Right renal cortex interstitium (tissue), 3 donors: ENCODE data around the gene SOSTDC1. TPM values are rescaled to one million over a fixed set of nuclear protein-coding genes. Genes with fewer than 3 reads are reported as not detected.
"Not testable (repeated sequence)": the region's sequence is repeated elsewhere in the genome, so short reads cannot be mapped to it uniquely, and the experiment has no call there.

ENCODE experiments used
- DNase-seq, 3 donors: peaks; one replicate each; pipeline ENCODE4 v3.0.0-alpha.2; 2013; ENCODE audit warnings: low read depth in 3 of 3, low spot score in 2 of 3
- polyA plus RNA-seq, 3 donors: library from polyadenylated mRNA; unstranded; fragments of 120-200 nt; gene quantifications; one replicate each; pipeline ENCODE4 v1.2.1, GENCODE V29; 2013; ENCODE audit not compliant: insufficient read length in 3 of 3

Gene SOSTDC1
- polyA plus RNA-seq, 3 donors, result 52.8 to 60.6 (median 58.6) TPM

DNA sequence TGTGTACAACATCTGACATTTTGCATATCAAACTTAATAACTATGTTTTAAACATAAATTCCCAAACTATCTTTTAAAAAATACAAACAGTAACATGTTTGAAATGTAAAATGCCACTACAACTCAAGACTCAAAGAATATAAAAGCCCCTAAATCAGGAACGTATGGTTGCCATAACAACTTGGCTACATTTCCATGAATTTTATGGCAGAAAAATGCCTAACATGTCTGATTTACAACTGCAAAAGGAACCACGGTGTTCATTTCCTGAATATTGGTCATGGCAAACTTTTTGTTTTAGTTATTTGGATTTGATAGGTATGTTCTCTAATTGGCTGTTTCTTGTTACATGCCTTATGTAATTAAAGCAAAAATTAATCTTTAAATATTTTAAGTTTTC lies 2.0 kb downstream of the SOSTDC1 start:
- no peak for DNase-seq

DNA sequence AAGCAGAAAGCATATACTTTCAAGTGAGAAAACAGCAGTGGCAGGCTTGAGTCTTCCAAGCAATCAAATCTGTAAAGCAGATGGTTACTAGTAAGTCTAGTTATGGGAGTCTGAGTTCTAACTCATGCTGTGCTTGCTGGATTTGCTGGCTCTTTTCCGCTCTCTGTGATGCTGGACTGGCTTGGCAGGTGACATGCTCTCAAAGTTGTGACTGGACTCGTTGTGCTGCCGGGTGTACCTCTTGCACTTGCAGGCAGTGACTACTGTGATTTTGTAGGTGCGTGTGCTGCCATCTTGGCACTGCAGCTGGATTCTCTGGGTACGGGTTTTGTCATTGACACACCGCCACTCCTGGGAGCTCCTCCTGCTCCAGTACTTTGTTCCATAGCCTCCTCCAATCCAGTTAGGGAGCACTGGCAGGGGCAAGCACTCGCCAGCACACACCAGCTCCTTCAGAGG lies 3.1 kb downstream of the SOSTDC1 start:
- no peak for DNase-seq

DNA sequence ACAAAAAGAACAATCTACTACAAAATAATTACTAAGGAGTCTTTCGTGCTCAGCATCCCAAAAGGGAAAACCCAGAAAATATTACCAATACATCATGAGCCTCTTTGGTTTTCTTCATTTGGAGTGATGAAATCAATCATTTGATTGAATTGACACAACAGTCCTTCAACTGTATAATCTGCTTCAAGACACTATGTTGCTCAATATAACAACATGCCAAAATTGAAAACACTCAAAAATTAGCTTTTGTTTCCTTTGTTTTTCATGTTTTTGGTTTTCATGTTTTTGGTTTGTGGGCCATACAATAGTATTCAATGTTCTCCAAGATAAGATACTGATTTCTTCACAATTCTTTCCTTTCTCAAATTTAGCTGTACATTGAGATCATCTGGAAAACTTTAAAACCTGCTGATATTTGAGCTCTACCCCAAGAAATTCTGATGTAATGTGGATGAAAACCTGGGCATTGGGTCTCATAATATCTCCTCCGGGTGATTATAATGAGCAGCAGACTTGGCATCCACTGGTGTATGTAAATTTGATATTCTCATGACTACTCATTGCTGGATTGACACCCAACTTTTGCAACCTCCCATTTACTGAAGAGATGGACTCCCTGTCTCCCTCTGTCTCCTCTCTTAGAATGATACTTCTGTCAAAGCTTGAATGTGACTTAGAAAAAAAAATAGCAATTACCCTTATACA lies 4.6 kb downstream of the SOSTDC1 start:
- no peak for DNase-seq

DNA sequence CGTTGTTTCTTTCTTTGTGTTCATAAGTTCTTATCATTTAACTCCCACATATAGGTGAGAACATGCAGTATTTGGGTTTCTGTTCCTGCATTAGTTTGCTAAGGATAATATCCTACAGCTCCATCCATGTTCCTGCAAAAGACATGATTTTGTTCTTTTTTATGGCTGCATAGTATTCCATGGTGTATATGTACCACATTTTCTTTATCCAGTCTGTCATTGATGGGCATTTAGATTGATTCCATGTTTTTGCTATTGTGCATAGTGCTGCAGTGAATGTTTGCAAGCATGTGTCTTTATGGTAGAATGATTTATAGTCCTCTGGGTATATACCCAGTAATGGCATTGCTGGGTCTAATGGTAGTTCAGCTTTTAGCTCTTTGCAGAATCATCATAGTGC lies 9.2 kb downstream of the SOSTDC1 start:
- DNase-seq, result not testable (repeated sequence)

DNA sequence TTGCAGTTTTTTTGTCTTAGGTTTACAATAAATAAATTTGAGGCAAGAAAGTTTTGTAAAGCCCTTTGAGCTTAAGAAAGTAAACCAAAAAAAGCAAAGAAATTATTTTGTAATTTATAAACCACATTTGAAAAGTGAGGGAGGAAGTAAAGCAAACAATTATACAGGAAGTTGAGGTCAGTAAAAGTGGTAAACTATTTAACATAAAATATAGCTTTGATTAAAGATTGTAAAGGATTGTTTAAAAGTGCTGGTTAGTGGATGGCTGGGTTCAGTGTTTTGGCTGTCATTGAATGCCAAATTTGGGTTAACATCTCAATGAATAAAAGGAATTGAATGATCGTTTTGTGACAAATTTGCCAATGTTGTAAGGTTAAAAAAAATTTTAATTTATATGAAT lies 9.9 kb downstream of the SOSTDC1 start:
- DNase-seq, result no peak

DNA sequence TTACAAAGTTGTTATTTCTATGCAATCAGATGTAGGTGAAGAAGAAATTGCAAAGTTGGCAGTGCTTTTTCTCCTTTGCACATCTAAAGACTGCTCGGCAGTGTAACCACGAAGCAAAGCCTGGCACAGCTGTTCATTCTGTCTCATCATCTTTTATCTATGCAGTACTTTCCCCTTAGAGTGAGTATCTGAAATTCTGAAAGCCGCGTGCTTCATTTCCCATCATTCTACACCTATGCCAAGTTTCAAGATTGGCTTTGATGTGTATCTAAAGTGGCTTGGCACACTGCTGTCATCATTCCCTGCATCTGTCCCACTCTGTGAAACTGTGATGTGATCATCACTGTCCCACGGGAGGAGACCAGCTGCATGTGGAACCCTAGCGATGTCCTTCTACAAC lies 15.2 kb downstream of the SOSTDC1 start:
- DNase-seq, result no peak

DNA sequence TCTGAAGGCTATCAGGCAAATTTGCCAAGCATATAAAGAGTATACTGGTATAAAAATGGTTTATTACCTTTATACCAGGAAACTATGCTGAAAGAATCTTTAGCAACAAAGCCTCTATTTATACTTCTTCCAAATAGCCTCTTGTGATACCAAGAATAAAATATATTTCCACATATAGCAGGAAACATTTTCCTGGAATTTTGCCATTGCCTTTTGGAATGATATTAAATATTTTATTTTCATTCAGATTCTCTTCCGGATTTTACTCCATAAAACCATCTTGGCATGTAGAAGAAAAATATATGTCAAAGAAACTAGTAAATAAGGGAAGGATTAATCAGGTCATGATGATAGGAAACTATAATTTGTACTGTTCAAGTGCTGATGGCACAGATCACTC lies 17.7 kb downstream of the SOSTDC1 start:
- DNase-seq, result no peak

DNA sequence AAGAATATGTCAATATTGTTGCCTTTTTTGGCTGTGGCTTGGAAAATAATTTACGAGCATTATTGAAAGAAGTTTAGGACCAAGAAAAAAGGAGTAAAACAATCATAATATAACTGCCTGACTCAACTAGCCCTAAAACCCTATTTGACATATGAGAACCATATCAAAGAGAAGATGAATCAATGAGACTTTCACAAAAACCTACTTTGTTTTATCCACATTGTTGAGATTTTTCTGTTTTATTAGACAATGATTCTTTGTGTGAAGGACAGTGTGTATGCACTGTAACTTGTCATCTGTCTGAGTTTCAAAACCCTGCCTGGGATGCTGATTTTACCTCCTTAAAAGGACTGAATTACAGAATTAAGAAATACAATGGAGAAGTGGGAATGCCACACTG lies 19.0 kb downstream of the SOSTDC1 start:
- no peak for DNase-seq

DNA sequence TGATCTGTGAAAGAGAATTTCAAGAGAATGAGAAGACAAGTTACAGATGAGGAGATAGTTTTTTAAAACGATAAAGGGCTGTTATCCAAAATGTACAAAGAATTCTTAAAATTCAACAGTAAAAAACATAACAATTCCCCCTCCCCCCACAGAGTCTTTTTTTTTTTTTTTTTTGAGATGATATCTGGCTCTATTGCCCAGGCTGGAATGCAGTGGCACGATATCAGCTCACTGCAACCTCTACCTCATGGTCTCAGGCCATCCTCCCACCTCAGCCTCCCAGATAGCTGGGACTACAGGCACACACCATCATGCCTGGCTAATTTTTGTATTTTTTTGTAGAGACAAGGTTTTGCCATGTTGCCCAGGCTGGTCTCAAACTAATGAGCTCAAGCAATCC lies 21.7 kb downstream of the SOSTDC1 start:
- not testable (repeated sequence) for DNase-seq

DNA sequence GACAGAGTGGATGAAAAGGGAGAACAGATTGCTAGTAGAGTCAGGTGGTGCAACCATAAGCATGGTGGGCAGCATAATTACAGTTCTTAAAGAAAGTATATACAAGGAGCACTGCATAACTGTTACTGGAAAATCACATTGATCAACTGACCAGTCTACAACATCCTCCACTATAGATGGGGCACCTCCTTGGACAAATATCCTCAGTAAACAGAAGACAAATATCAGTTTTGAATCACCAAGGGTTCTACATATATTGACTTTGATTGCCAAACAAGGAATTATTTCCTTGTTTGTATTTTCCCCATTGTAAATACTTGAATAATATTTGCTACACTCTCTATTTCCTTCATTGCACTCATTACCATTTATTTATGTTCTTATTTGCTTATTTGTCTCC lies 26.6 kb downstream of the SOSTDC1 start:
- DNase-seq, result no peak

DNA sequence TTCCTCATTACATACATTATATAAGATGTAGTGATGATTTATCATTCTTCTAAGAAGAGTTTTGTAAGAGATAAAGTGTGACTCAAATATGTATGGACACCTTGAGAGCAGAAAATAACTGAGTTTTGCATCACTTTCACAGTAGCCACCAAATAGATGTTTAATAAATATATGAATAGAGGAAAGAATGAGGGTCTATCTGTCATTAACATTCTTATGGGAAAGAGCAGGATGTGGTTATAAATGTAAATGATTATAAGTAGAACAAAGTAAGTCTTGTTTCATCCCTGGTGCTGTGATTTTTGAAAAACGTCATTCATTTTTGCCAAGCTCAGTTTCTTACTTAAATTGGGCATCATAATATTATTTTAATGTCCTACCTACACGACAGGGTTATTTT lies 29.2 kb downstream of the SOSTDC1 start:
- DNase-seq, result no peak

DNA sequence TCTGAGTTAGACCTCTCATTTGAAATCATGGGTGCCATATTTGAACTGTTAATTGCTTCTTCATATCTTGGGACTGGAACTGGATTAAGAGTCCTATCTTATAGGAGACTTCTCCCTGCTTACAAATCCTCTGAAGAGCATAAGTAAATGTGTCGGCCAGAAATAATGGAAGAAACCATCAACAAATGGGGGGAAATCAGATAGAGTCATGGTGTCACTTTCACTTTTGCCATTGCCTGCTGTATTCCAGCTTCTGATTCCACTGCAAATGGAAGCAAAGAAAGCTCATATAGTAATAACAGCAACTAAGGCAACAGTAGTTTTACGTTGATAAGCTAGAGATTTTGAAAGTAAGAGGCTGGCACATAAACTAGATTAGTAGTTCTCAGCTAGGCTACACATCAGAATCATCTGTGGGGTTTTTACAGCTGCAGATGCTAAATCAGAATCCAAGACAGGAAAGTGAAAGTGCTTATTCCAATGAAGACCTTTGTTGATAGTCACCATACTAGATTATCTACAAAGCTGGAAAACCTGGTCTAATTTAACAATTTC lies 31.9 kb downstream of the SOSTDC1 start:
- DNase-seq, result no peak

DNA sequence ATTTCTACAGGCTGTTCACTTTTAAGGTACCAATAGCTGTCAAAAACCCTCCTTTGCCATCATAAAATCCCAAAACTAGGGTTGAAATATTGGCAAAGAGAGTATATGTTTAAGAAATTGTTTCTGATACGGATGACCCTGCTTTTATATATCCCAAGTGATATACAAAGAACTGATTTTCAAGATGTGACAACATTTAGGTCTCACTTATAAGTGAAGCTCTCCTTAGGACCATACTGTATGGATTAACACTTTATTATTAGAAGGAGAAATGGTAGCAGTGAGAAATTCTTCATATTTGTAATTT lies 33.2 kb downstream of the SOSTDC1 start:
- DNase-seq, result no peak

DNA sequence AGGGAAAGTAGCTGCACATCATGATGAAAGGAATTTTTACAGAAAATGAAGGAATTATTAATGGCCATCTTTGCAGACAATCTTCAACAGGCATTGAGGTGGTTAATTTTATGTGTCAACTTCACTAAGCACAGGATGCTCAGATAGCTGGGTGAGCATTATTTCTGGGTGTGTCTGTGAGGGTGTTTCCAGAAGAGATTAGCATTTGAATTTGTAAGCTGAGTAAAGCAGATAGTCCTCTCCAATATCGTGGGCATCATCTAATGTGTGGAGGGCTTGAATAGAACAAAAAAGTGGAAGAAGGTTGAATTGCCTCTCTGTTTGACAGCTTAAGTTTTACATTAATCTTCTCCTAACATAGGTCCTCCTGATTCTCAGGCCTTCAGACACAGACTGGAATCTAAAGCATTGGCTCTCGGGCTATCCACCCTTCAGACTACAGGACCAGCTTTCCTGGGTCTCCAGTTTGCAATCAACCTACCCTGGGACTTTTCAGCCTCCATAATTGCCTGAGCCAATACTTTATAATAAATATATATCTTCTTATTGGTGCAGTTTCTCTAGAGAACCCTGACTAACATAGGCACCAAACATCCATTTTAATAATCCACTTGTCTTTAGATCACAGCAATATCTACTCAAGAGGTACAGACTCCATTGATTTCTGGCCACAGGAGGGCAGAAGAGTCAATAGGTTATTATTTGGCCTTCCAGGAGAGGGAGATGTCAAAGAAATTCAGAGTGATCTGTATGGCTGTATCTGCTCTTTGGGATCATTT lies 33.7 kb downstream of the SOSTDC1 start:
- no peak for DNase-seq

DNA sequence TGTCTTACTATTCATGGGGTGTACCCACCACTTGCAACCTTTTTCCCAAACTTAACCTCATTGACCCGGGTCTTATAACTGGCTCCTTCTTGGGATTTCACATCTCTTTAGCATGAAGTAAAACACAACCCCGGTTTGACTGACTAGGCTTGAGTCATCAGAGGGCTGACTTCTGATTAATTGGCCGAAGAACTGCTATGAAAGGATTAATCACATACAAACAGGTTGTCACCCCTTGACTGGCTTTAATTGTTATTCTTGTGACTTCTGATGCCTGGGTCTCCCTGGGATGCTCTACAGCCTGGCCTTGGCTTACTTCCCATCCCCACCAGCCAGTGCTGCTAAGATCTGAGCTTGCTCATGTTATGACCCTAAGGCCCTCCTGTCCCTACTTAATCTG lies 35.4 kb downstream of the SOSTDC1 start:
- DNase-seq, result no peak

DNA sequence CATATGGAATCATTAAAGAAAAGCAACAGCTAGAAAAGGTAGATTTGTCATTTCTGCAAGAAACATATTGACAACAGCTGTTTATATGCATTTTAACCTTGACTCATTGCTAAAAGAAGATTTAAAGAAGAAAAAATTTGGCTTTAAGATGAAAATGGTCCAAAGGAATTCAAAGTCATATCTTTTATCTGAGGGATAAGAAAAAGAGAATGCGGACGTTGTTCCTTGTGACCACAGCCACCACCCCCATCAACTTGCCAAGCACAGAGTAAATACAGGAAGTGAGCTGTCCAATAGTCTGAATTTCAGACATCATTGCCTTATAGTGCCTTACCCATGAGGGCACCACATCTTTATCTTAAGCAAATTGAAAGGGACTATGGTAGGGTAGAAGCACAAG lies 36.9 kb downstream of the SOSTDC1 start:
- no peak for DNase-seq

DNA sequence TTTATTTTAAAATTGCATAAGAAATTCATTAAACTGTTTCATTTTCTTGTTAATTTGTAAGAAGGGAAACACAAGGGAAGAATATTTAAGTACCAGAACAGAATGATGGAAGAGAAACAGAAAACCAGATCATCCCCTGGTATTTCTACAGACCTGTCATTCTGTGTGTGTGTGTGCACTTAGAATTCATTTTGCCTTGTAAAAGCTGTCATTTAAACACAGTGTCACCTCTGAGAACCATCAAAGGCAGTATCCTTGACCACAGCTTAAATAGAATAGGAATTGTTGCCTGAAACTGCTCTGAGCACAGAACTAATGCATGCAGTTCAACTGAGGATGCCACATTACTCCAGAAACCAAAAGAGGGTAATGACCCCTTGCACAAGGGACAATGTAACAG lies 37.4 kb downstream of the SOSTDC1 start:
- DNase-seq, result no peak

DNA sequence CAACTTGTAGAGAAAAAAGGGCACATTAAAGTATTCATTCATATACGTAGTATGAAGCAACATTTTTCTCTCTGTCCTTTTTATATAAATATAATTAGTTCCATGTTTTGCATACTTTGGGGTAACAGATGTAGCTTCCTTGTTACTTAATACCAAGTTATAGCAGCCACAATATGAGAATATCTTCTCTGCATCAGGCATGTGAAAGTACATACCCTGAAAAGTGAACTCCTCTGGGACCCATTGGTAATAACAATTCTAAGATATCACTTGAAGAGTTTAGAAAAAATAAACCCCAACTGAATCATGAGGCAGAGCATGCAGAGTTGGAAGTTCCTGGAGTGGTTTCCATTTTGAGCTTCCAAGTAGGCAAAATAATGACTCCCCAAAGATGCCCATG lies 41.8 kb downstream of the SOSTDC1 start:
- DNase-seq, result no peak

DNA sequence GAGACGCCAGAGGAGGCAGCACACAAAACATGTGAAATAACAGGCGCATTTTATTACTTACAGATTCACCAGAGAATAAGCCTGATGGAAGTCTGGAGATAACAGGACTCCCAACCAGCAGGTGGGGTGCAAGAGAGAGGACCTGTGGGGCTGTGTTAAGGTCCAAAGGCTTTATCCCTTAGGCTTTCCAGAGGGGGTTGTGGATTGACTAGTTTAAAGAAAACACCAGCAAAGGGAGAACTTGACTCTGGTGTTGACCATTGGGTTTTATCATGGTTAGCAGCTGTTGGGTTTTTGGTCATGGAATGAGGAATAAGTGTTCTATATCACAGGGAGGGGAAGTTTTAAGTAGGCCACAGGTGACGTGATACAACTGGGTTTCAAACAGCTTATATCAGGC lies 42.6 kb downstream of the SOSTDC1 start:
- DNase-seq, result no peak

DNA sequence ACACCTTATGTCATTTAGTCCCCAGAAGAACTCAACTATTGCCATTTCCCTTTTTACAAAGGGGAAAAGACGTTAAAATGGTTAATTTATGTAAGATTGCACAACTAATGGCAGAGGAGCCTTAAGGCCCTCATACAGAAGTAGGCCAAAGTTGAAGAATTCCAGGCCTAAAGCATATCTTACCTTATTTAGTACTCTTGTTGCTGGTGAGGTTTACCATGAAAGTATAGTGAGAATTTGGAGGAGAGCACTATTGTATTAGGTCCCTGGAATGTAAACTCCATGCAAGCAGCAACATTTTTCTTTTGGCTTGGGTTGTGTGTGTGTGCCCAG lies 43.5 kb downstream of the SOSTDC1 start:
- no peak for DNase-seq

DNA sequence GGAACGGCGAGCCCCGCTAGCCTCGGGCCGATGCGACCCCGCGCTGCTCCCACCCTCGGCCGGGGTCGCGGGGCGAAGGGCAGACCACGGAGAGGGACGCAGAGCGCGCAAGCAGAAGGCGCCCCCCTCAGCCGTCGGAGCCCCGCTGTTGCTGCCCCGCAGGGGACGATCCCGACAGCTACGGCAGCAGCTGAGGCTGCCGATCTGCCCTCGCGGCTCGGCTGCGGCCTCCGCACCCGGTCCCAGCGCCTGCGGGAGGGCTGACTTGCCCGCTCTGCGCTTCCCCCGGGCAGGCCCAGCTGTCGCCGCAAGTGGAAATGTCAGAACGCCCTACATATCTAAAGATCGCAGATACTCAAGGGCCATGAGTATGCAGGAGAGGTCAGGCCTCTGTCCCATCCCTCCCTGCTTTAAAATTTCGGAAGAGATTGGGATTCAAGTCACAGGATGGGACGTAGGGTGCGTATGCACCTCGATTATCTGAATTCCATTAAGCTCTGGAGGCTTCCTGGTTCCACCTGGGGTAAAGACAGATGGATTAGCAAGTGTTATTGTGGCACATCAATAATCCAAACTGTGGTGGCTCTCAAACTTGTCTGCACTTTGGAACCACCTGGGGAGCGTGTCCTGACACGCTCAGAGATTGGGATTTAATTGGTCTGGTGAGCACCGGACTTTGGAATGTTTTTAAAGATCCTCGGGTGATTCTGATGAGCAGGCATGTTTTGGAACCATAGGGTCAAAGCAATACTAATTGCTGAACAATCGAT lies 44.0 kb downstream of the SOSTDC1 start, which contains the start of gene CRPPA:
TSS of gene CRPPA (minus strand) at position 206 of the 770 bp plus-strand sequence. CDS start 216 bp downstream, outside the sequence.
- no peak for DNase-seq
